Activated CD4-positive, alpha-beta memory T cell treated with anti-CD3 and anti-CD28 coated beads, Interleukin-2, amount 10 ng/mL, durations not matched to agents 7 days and 5 days (primary cell): ENCODE results near the gene GADD45GIP1. TPM values are rescaled to one million over a fixed set of nuclear protein-coding genes. Genes with fewer than 3 reads are reported as not detected.
A peak's percentile ranks its signal among the peaks of the same experiment; 100 is the strongest.
"Not testable (repeated sequence)": the region's sequence is repeated elsewhere in the genome, so short reads cannot be mapped to it uniquely, and the experiment has no call there.

ENCODE experiments used
- CTCF ChIA-PET: fragments of 350-600 bp; sonication (Branson Sonifier 250); formaldehyde crosslinking; loops from one replicate; lab custom pipeline; 2021; ENCODE audit warnings: antibody characterized with exemption, inconsistent platforms; lab: Charles Lee
- POLR2A ChIA-PET: fragments of 350-600 bp; sonication (Branson Sonifier 250); formaldehyde crosslinking; loops from one replicate; lab custom pipeline; 2021; ENCODE audit warnings: antibody characterized with exemption; lab: Charles Lee
- DNase-seq: peaks from one replicate; pipeline ENCODE4 v3.0.0-alpha.2; 2020
- H3K27ac Mint-ChIP-seq: one replicate; pipeline ENCODE4 v1.8.0; 2021; ENCODE audit warnings: mild to moderate bottlenecking, mixed read lengths
- H3K27me3 Mint-ChIP-seq: one replicate; pipeline ENCODE4 v1.8.0; 2021; ENCODE audit warnings: mixed read lengths
- H3K36me3 Mint-ChIP-seq: one replicate; pipeline ENCODE4 v1.8.0; 2021; ENCODE audit warnings: low read depth, mixed read lengths
- H3K4me1 Mint-ChIP-seq: one replicate; pipeline ENCODE4 v1.8.0; 2021; ENCODE audit warnings: mixed read lengths
- H3K4me3 Mint-ChIP-seq: one replicate; pipeline ENCODE4 v1.8.0; 2021; ENCODE audit warnings: mild to moderate bottlenecking, mixed read lengths
- H3K9me3 Mint-ChIP-seq: one replicate; pipeline ENCODE4 v1.8.0; 2021; ENCODE audit warnings: mixed read lengths
- total RNA-seq, 2 experiments: library from RNA; stranded (reverse); gene quantifications; one replicate each; pipeline ENCODE4 v1.2.3, GENCODE V29; 2021

The GADD45GIP1 gene
- total RNA-seq, 2 experiments from 2014 or later = 17.5 to 18.4 TPM

GRCh38 chr19:12932392-12933286 lies 24.4 kb downstream of the GADD45GIP1 start:
- H3K36me3 Mint-ChIP-seq = peaks cover 29% of the 10 kb centered on the region
- ChIA-PET POLR2A (interaction anchor here (0.7 to 3.1 kb wide), 19 partner anchors 8 to 236 kb away, joined by 3 to 18 read pairs (median 6); partner anchors contain the start of genes GADD45GIP1, GCDH, KLF1 and RAD23A), CTCF (interaction anchor here (0.6 to 3.2 kb wide), 9 partner anchors 14 to 175 kb away, joined by 3 to 19 read pairs (median 4); partner anchors contain the start of genes GCDH, KLF1 and SYCE2)
- DNase-seq = peak; percentile 38
- H3K4me3 Mint-ChIP-seq = peak overlapping the region; percentile 99
- no peaks in the 10 kb centered on the region for H3K9me3 Mint-ChIP-seq
- peaks cover 33% of the 10 kb centered on the region for H3K4me1 Mint-ChIP-seq
- no peaks in the 10 kb centered on the region for H3K27me3 Mint-ChIP-seq
- peak overlapping the region; percentile 87 for H3K27ac Mint-ChIP-seq

GRCh38 chr19:12930002-12930645 lies 26.9 kb downstream of the GADD45GIP1 start:
- Mint-ChIP-seq H3K27me3 (no peaks in the 10 kb centered on the region), H3K4me3 (no peak overlapping the region), H3K36me3 (peaks cover 43% of the 10 kb centered on the region), H3K27ac (no peak overlapping the region), H3K4me1 (peaks cover 23% of the 10 kb centered on the region), H3K9me3 (no peaks in the 10 kb centered on the region)
- DNase-seq = no peak
- ChIA-PET CTCF (no interaction called here), POLR2A (interaction anchor here (1.8 to 2.3 kb wide), 2 partner anchors 8 to 11 kb away, joined by 7 to 8 read pairs; partner anchors contain the start of genes CALR and SYCE2)

- H3K36me3 Mint-ChIP-seq = peaks cover 58% of the 10 kb centered on the region
These were observed 32.3 kb downstream of the GADD45GIP1 start for GRCh38 chr19:12924621-12925310.

GRCh38 chr19:12922959-12923358 lies 34.1 kb downstream of the GADD45GIP1 start:
- no peaks in the 10 kb centered on the region for H3K27me3 Mint-ChIP-seq
- peaks cover 20% of the 10 kb centered on the region for H3K4me1 Mint-ChIP-seq
- POLR2A ChIA-PET = interaction anchor here (0.8 kb wide), 1 partner anchor 10 kb away, joined by 3 read pairs; no protein-coding TSS in a partner anchor
- H3K9me3 Mint-ChIP-seq = no peaks in the 10 kb centered on the region
- CTCF ChIA-PET = no interaction called here
- no peak overlapping the region for H3K27ac Mint-ChIP-seq
- peaks cover 49% of the 10 kb centered on the region for H3K36me3 Mint-ChIP-seq
- H3K4me3 Mint-ChIP-seq = no peak overlapping the region
- DNase-seq = no peak

More at GRCh38 chr19:12924621-12925310, 32.3 kb downstream of the GADD45GIP1 start:
- H3K27ac Mint-ChIP-seq = no peak overlapping the region
- DNase-seq = no peak
- H3K4me1 Mint-ChIP-seq = peaks cover 8% of the 10 kb centered on the region
- no peaks in the 10 kb centered on the region for H3K9me3 Mint-ChIP-seq
- POLR2A ChIA-PET = interaction anchor here (0.7 to 1.2 kb wide), 2 partner anchors 8 to 32 kb away, joined by 4 to 6 read pairs; partner anchors contain the start of genes FARSA and GADD45GIP1
- CTCF ChIA-PET = interaction anchor here (0.5 kb wide), 1 partner anchor 18 kb away, joined by 3 read pairs; no protein-coding TSS in a partner anchor
- no peak overlapping the region for H3K4me3 Mint-ChIP-seq
- no peaks in the 10 kb centered on the region for H3K27me3 Mint-ChIP-seq

DNA sequence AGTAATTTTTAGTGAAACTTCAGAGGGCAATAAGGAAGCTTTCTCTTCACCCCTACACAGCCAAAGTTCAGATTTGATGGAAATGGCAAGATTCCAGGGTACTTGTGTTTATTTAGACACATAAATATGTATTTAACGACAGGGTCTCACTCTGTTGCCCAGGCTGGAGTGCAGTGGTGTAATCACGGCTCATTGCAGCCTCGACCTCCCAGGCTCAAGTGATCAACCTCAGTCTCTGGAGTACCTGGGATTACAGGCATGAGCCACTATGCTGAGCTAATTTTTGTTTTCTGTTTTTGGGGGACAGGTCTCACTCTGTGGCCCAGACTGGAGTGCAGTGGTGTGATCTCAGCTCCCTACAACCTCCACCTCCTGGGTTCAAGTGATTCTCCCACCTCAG lies 36.0 kb downstream of the GADD45GIP1 start:
- no peak for DNase-seq
- CTCF ChIA-PET = interaction anchor here (1.4 kb wide), 1 partner anchor 44 kb away, joined by 4 read pairs; no protein-coding TSS in a partner anchor
- peaks cover 24% of the 10 kb centered on the region for H3K4me1 Mint-ChIP-seq

GRCh38 chr19:12918253-12918652 lies 38.8 kb downstream of the GADD45GIP1 start:
- Mint-ChIP-seq H3K9me3 (no peaks in the 10 kb centered on the region), H3K27ac (peak overlapping the region; percentile 78), H3K4me1 (peaks cover 45% of the 10 kb centered on the region), H3K4me3 (peak overlapping the region; percentile 17), H3K27me3 (no peaks in the 10 kb centered on the region), H3K36me3 (peaks cover 16% of the 10 kb centered on the region)
- ChIA-PET CTCF (interaction anchor here (0.7 to 1.2 kb wide), 2 partner anchors 14 to 19 kb away, joined by 3 read pairs; no protein-coding TSS in a partner anchor), POLR2A (interaction anchor here (0.6 kb wide), 1 partner anchor 127 kb away, joined by 3 read pairs; the partner anchor contains the start of gene JUNB)
- no peak for DNase-seq

More for the DNA sequence above, 36.0 kb downstream of the GADD45GIP1 start:
- H3K36me3 Mint-ChIP-seq = peaks cover 36% of the 10 kb centered on the region
- POLR2A ChIA-PET = interaction anchor here (1.6 to 2.8 kb wide), 4 partner anchors 12 to 36 kb away, joined by 3 to 15 read pairs (median 10); partner anchors contain the start of genes FARSA and GCDH
- H3K9me3 Mint-ChIP-seq = no peaks in the 10 kb centered on the region
- H3K27me3 Mint-ChIP-seq = no peaks in the 10 kb centered on the region
- no peak overlapping the region for H3K4me3 Mint-ChIP-seq
- H3K27ac Mint-ChIP-seq = peak overlapping the region; percentile 30

- not testable (repeated sequence) for H3K36me3 Mint-ChIP-seq, H3K9me3 Mint-ChIP-seq, H3K4me3 Mint-ChIP-seq, DNase-seq, H3K27me3 Mint-ChIP-seq
- ChIA-PET CTCF (interaction anchor here (2.7 kb wide), 1 partner anchor 31 kb away, joined by 16 read pairs; no protein-coding TSS in a partner anchor), POLR2A (interaction anchor here (1.0 to 5.8 kb wide), 3 partner anchors 17 to 30 kb away, joined by 5 to 37 read pairs (median 8); partner anchors contain the start of genes CALR and FARSA)
- H3K27ac Mint-ChIP-seq = peak overlapping the region; percentile 24
- H3K4me1 Mint-ChIP-seq = peaks cover 45% of the 10 kb centered on the region
These were observed 41.2 kb downstream of the GADD45GIP1 start for GRCh38 chr19:12915860-12916259.

DNA sequence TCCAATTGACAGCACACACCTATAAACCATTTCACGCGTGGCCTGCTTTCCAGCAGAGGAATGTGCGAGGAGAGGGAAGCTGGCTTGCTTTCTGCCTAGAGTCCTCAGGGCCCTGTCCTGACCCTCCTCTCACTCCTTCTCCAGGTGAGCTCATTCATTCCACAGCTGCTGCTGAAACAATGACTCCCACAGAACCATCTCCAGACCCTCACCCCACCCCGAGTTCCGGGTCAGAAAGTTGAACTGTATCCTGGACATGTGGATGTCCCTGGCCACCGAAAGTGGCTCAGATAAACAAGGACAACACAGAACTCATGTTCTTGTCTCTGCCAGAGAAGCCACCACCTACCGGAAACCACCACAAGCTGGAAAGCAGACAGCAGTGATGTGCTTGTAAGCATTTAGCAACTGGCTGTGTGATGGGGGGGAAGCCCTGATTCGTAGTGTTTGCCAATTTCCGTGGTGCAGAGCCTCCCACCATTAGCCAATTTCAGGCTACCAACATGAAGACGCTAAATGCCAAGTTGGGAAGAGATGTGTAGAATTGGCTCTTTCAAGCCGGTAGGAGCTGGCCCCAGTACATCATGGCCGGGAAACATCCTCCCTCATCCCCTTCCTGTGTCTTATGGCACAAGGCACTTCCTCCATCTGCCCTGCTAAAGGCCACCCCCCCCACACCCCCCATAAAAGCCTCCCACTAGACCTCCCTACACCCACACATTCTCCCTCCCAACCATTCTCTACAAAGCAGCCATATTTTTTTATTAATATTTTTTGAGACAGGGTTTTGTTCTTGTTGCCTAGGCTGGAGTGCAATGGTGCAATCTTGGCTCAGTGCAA lies 43.0 kb downstream of the GADD45GIP1 start:
- ChIA-PET CTCF (interaction anchor here (0.6 to 2.7 kb wide), 5 partner anchors 14 to 191 kb away, joined by 3 to 16 read pairs (median 7); partner anchors contain the start of gene GCDH), POLR2A (interaction anchor here (0.7 to 5.8 kb wide), 13 partner anchors 10 to 191 kb away, joined by 3 to 37 read pairs (median 4); partner anchors contain the start of genes CALR, FARSA, GADD45GIP1 and GCDH)
- H3K9me3 Mint-ChIP-seq = no peaks in the 10 kb centered on the region
- no peaks in the 10 kb centered on the region for H3K27me3 Mint-ChIP-seq
- peak overlapping the region; percentile 44 for H3K4me3 Mint-ChIP-seq
- H3K4me1 Mint-ChIP-seq = peaks cover 36% of the 10 kb centered on the region
- DNase-seq = peak; percentile 73
- peak overlapping the region; percentile 95 for H3K27ac Mint-ChIP-seq
- H3K36me3 Mint-ChIP-seq = peaks cover 3% of the 10 kb centered on the region

GRCh38 chr19:12913011-12913561 lies 43.9 kb downstream of the GADD45GIP1 start:
- no peaks in the 10 kb centered on the region for H3K36me3 Mint-ChIP-seq
- no peak overlapping the region for H3K4me3 Mint-ChIP-seq
- DNase-seq = no peak
- no peaks in the 10 kb centered on the region for H3K9me3 Mint-ChIP-seq
- POLR2A ChIA-PET = interaction anchor here (1.2 to 5.8 kb wide), 9 partner anchors 9 to 53 kb away, joined by 3 to 37 read pairs (median 6); partner anchors contain the start of genes CALR, FARSA, GADD45GIP1 and GCDH
- H3K27ac Mint-ChIP-seq = no peak overlapping the region
- H3K27me3 Mint-ChIP-seq = no peaks in the 10 kb centered on the region
- peaks cover 30% of the 10 kb centered on the region for H3K4me1 Mint-ChIP-seq
- CTCF ChIA-PET = interaction anchor here (0.6 to 2.7 kb wide), 7 partner anchors 15 to 190 kb away, joined by 3 to 16 read pairs (median 3); partner anchors contain the start of gene GCDH

GRCh38 chr19:12912571-12912970 lies 44.5 kb downstream of the GADD45GIP1 start:
- Mint-ChIP-seq H3K4me1 (peaks cover 30% of the 10 kb centered on the region), H3K27ac (no peak overlapping the region), H3K36me3 (no peaks in the 10 kb centered on the region), H3K9me3 (no peaks in the 10 kb centered on the region), H3K27me3 (no peaks in the 10 kb centered on the region), H3K4me3 (no peak overlapping the region)
- ChIA-PET CTCF (interaction anchor here (1.0 to 1.5 kb wide), 3 partner anchors 15 to 152 kb away, joined by 3 read pairs; no protein-coding TSS in a partner anchor), POLR2A (interaction anchor here (0.9 to 5.8 kb wide), 3 partner anchors 20 to 26 kb away, joined by 3 to 37 read pairs (median 16); partner anchors contain the start of genes CALR, FARSA and GCDH)
- no peak for DNase-seq
